C4-2B (cell line): ENCODE data around the gene NUDT22.

Experiments
- CTCF ChIP-seq: fragments of 450-650 bp; conservative IDR thresholded peaks from 2 replicates; pipeline ENCODE4 v1.5.1; 2017; ENCODE audit warnings: mild to moderate bottlenecking
- ZFX ChIP-seq: fragments of 450-650 bp; IDR thresholded peaks from 2 replicates; pipeline ENCODE4 v1.6.1; 2017

GRCh38 chr11:64262271-64263002 is 36.4 kb downstream of the NUDT22 start:
- TF ChIP-seq CTCF (no peak), ZFX (no peak)
